HG02981 (cell line): ENCODE measurements around the gene SCTR.

ENCODE experiments used
- ATAC-seq: cut with Tn5 transposase; IDR thresholded peaks from one replicate; pipeline ENCODE4 v1.9.1; 2021; ENCODE audit warnings: mild to moderate bottlenecking, moderate library complexity; ENCODE audit not compliant: unreplicated experiment

SCTR gene

DNA sequence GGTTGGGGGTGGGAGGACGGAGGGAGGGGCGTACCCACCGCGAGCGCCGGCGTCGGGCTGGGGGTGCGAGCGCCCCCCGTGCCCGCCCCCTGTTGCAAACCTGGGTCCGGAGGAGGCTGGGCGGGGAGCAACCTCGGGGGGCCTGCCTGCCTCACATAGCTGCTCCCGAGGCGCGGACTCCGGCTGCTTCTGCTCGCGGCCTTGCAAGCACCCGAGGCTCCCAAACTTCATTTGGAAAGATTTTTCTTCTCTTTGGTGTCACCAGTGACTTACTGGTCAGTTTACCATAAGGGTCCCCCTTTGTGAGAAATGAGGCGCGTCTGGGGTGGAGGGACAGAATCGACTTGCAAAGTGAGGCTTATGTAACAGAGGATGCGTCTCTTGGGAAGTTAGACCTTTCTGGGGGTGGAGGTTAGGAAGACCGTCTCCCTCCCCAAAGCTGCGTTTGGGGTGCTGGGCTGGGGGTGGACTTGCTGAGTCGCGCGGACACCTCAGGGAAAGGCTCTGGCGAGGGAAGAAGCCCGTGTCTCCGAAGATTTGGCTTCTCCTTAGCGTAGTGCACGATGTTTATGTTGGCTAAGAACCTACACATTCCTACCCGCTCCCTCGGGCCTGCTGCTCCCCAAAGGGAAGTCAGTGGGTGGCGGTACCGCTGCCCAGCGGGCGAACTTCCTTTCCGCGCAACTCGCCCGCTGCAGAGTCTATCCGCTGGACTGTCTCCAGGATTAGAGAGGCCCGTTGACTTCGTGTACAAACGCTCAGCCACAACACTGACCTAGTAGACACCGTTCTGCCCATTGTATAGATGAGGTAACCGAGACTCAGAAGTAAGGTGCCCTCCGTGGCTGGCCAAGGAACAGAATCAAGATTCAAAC lies 92.1 kb downstream of the SCTR start:
- ATAC-seq, result no peak

DNA sequence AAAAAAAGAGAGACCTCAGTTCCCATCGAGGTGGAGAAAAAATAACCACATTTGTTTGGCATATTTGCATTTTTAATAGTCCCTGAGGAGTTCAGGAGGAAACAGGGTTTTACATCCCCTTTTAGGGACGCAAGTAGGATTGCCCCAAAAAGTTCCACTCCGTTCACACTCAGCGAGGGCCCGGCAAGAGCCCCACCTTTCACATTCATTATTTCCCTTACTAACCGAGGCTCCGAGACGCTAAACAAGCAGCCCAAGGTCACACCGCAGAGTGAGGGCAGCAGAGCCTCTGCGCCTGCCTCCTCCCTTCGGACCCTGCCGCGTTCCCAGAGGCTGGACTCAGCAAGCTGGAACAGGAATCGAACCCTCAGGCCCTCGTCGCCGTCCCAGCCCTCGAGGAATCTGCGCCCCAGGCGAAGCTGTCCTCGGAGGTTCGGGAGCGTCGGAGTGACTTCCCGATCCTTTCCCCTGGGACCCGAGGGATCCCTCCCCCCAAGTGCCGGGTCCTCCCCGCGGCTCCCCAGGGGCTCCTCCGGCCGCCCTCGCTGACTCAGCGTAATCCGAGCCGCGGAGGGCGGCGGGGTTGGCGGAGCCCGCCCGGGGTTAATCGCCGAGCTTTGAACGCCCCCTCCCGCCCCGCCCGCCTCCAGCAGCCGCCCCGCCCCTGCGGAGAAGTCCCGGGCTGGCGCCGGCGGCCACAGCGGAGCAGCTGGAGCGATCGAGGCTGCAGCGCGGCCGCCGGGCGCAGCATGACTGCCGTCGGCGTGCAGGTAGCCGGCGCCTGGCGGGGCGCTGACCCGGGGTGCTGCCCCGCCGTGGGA lies 92.9 kb downstream of the SCTR start, which contains the start of gene TMEM37:
Gene TMEM37, plus strand, starts transcription at position 700 of the 821 bp plus-strand sequence. Its CDS starts 50 bp downstream, at position 750.
- ATAC-seq, result peak; percentile 63

DNA sequence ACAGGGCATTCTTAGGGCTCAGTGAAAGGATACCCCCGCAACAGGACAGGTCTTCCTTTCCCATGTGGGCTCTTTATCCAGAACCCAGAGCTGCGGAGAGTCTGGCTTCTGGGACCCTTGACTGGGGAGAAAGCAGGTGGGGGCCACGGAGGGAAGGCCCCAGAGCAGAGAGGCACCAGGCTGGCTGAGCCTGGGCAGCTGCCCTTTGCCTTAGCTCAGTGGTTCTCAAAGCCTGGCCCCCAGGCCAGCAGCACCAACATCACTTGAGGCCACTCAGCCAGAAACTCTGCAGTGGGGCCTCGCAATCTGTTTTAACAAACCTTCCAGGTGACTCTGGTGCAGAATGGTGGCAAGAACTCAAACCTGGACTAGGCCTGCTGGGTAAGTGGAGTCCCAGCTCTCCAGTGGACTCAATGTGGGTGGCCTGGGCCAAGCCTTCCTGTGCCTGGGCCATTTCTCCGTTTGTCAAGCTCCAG lies 94.2 kb downstream of the SCTR start:
- no peak for ATAC-seq

DNA sequence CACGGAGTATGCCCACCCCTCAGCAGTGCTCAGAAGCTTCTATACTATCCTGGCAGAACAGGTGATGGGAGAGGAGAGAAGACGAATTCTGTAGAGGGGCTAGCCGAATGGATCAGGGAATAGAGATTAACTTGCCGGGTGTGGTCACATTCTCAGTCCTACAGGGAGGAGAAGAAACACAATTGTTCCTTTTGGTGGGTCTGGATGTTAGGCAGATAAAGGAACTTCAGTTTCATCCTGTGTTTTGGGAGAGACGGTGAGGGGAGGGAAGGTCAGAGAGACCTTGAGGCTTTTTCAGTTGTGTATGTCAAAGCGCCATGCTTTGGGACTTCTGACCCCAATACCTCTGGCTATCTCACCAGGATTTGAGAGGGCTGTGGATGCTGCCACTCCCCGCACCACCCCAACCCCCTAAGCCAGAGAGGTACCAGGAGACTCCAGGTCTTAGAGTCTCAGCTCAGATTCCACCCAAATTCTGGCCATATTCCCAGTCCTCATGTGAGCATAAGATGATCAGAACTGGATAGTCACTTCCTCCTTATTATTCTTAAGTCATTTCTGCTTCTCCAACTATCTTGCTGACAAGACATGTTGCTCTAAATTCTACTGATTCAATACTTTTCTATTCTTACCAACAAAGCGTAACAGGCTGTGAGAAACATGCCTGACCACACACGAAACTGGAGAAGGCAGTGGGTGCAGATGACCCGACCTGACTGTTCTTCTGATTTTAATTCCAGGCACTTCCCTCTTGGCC lies 94.9 kb downstream of the SCTR start:
- no peak for ATAC-seq

DNA sequence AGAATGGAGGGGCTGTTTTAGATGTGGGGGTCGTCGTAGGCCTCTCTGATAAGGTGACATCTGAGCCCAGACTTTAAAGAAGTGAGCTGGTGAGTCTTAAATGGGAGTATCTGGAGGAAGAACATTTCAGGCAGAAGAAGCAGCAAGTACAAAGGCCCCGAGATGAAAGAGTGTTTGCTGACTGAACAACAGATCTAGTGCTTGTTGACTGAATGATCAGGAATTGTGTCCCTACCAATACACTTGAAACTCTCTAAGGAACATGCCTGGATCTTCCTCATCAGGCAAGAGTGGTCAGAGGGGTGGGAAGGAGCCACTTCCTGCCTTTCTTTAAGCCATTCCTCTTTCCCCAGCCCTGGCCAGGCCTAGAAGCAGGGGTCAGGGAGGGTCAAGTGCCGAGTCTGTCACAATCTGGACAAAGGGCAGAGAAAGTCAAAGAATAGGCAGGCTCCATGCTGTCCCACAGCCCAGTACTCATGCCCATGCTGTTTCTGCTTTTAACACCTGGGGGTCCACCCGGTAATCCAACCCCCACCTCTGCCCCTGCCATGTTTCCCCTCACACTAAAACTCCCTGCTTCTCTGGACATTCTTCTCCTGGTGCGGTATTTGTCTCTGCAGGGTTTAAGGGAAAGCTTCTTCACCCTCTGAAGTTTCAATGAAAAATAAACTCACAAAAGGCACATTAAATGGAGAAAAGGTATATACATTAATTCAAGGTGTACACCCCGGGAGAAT lies 95.6 kb downstream of the SCTR start:
- ATAC-seq, result no peak

DNA sequence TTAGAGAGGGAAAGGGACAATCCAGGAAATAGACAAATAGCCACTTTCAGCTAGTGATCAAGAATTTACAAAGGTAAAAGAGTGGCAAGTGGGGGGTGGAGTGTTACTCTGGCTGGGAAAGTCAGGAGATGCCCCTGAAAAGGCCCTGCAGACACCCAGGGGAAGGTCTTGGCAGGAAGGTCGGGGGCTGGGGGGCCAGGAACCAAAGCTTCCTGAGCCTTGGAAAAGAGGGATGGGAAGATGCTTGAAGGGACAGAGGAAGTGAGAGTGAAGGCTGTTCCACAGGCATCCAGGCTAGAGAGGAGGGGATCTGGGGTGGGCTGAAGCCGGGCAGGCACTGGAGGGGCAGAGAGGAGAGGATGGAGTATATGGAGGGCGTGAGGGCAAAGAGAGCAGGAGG lies 96.5 kb downstream of the SCTR start:
- no peak for ATAC-seq

DNA sequence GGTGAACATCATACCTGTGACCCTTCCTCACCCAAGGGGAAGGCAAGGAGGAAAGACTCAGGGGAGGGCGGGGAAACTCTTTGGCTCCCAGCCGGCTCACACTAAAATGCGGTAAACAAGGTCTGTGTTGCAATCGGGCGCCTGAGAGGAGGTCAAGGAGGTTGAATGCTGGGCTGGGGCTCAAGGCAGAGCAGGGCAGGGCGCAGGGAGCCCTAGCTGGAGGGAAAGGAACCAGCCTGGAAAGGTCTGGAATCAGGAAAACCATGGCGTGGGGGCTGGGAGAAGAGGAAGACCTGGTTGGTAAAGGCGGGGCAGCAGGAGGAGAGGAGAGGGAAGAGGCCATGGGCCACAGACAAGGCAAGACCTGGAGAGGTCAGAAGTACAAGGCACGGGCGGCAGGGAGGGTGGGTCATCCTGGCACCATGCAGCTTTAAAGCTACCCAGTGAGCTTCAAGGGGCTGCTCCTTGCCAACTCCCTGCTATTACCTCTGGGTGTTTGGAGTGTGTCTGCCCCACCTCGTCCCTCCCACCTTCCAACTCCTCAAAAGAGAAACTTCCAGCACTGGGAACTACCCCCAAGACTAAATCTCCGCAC lies 97.4 kb downstream of the SCTR start:
- ATAC-seq, result no peak

DNA sequence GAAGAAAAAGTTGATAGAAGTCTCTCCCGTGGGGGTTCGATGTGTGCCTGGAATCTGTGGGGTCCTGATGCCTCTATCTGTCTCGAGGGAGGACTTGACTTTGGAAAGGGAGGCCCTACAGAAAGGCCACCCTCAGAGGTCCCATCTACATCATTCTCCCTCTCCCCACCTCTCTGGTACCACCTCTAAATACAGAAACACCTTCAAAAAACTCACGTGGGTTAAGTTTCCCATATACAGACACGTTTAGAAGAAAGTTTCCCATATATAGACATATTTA lies 97.9 kb downstream of the SCTR start:
- no peak for ATAC-seq

DNA sequence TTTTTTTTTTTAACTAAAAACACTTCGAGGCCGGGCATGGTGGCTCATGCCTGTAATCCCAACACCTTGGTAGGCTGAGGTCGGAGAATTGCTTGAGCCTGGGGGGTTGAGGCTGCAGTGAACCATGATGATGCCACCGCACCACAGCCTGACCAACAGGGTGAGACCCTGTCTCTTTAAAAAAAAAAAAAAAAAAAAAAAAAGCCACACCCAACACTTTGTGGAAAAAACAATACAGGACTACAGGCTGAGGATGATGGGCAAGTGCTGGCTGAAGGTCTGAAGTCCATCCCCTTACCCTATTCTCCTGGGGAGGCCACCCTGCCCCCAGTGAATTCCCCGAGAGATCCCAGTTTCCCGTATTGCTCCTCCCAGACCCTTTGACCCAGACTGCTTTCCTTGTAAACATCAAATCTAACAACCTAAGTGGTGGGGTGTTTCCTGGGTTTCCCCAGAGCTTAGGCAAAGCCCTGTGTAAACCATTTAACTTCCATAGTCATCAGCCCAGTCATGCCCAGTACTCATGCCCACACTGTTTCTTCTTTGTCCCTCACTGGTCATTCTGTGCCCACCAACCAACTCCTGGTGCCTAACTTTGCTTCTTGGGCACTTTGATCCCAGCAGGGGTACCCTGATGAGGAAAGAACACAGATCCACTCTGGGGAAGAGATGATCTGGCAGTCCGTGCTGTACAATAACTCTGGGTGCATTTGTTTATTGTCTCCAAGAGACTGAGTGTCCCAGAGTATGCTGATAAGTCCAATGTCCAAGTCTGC lies 98.5 kb downstream of the SCTR start:
- ATAC-seq, result no peak

DNA sequence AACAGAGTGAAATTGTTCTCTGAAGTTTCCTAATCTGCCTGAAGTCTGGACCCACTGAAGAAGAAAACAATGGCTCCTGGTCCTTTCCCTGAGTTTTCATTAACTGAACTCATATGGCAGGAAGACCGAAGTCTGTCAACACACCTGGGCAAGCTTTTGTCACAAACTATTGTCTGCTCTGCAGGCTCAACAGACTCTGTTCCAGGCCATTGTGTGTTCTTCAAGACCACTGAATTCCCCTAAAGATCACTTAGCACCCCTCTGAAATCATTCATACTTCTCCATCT lies 99.2 kb downstream of the SCTR start:
- no peak for ATAC-seq

DNA sequence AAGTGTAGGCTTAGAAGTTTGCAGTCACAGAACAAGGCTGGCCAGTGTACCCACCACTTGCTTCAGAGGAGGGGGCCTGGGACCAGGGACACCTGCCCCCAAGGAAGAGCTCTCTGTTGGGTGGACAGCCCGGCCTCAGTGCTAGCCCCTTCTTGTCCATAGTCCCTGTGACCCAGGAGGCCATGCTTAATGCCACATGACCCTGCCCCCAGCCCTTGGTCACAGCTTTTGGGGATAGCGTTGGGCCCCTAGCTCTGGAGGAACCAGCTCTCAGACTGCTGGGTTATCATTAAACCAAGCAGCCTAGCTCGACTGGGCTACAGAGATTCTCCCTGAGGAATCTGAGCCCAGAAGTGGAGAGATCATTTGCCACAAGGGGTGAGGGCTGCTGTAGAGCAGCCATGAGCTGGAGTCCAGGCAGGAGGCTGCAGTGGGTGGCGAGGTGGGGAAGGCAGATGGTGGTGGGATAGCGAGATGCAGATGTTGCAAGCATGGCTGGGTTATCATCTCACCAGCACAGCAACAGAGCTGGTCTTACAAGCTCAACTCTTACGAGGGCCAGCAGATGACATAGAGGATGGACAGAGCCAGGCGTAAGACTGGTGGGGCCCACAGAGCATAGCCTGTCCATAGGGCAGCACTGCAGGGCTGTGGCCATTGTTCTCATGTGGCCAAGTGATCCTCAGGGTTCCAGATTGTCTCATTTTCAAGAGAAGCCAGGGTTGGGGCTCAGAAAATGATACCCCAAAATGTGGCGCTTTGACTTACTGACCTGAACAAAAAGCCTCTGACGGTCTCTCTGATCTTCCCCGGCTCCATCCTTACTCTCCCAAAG lies 99.8 kb downstream of the SCTR start:
- no peak for ATAC-seq

DNA sequence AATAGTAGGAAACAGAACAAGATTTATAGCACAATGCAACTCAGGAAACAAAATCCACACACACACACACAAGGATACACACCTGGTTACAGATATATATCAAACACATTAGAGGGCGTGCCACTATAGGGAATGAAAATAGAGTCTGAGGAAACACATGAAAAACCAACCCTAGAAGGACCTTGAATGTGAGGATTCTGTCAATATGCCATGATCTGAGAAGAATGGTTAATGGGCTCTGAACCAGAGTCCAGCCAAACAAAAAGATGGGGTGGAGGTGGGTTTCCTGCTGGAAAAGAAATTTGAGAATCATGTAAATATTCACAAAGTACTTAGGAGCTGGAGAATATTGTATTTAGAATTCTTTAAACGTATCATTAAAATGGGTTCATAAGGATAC lies 100.5 kb downstream of the SCTR start:
- no peak for ATAC-seq

DNA sequence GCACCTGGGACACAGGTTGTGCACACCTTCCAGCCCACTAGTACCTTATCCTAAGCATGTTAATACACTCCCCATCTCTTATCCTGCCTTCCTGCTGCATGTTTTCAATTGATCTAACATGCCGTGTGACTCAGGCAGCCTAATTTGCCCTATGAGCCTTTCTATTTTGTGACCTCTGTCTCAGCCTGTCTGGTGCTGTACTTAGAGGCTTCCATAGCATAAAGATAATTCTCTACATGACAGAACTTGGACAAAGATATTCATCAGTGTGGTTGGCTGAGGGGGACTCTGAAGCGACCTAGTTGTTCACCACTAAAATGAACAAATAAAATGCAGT lies 101.2 kb downstream of the SCTR start:
- ATAC-seq, result no peak

DNA sequence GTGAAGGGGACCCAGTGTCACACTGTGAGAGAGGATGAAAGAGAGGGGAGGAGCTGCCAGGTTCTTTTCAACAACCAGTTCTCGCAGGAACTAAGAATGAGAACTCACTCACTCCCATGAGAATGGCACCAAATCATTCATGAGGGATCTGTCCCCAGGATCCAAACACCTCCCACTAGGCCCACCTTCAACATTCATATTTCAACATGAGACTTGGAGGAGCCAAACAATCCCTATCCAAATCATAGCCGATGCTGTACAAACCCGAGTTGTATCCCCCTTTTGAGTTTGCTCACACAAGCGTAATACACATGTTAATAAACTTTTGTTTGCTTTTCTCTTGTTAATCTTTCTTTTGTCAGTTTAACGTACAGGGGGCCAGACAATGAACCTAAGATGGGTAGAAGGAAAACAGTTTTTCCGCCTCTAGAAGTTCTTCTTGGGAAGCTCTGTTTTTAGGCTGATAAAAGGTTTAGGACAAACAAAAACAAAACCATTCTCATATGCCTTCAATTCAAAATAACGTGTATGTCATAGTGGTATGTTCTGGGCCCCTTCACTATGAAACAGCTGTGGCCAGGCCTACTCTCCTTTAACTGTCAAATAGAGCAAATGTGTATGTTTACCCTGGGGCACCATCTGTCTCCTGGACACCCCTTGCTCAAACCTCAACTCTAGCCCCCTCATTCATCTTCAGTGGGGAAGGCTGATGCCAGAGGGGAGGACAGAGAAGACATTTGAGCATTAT lies 101.7 kb downstream of the SCTR start:
- ATAC-seq, result no peak

DNA sequence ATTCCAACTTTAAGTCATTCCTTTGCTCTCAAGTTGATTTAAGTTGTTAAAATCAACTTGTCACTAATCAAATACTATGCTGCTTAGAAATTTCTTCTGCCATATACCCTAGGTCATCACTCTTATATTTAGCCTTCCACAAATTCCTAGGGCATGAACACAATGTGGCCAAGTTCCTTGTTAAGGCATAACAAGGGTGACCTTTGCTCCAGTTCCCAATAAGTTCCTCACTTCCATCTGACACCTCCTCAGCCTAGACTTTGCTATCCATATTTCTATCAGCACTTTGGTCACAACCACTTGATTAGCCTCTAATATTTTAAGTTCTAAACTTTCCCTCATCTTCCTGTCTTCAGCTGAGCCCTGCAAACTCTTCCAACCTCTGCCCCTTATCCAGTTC lies 102.5 kb downstream of the SCTR start:
- no peak for ATAC-seq

DNA sequence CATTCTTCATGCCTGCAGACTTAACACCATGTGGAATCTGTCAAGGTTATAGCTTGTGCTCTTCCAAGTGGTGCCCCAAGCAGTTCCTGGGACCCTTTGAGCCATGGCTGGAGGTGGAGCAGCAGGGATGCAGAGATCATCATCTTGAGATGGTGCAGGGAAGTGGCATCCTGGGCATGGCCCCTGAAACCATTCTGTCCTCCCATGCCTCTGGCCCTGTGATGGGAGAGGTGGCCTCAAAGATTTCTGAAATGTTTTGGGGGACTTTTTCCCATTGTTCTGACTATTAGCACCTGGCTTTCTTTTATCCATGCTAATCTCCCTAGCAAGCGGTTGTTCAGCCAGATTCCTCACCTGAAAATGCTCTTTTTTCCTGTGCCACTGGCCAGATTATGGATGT lies 103.0 kb downstream of the SCTR start:
- ATAC-seq, result no peak

DNA sequence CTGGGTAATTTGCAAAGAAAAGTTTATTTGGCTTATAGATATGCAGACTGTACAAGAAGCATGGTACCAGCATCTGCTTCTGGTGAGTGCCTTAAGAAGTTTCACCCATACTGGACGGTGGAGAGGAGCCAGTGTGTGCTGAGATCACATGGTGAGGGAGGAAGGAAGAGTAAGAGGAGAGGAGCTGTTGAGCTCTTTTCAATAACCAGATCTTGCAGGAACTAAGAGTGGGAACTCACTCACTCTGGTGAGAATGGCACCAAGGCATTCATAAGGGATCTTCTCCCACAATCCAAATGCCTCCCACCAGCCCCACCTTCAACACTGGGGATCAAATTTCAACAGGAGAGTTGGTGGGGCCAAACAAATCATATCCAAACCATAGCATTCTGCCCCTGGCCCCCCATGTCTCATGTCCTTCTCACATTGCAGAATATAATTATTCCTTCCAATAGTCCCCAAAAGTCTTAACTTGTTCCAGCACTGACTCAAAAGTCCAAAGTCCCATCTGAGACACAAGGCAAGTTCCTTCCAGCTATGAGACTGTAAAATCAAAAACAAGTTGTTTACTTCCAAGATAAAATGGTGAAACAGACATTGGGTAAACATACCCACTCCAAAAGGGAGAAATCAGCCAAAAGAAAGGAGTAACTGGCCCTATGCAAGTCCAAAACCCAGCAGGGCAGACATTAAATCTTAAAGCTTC lies 104.3 kb downstream of the SCTR start:
- ATAC-seq, result no peak

DNA sequence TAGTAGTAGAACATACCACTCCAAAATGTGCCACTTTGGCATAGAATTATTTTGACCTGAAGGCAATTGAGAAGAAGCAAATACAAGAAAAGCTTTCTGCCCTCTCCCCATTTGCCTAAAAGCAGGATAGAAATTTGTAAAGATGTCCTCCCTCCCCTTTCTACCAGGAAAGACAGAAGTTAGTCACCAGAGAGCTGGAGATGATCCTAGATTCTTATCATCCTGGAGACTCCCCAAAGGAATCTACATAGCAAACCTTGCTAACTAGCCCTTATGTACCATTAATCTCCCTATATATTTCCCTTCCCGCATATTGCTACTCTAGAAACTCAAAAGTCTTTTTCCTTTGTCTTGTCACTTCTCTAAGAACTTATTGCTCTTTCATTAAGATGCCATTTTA lies 105.2 kb downstream of the SCTR start:
- ATAC-seq, result no peak
